ENCODE results near the gene PPP1R3A. TPM values are rescaled to one million over a fixed set of nuclear protein-coding genes. Genes with fewer than 3 reads are reported as not detected.

Gene PPP1R3A
- total RNA-seq, 6 donors from 2014 or later, result not detected

DNA sequence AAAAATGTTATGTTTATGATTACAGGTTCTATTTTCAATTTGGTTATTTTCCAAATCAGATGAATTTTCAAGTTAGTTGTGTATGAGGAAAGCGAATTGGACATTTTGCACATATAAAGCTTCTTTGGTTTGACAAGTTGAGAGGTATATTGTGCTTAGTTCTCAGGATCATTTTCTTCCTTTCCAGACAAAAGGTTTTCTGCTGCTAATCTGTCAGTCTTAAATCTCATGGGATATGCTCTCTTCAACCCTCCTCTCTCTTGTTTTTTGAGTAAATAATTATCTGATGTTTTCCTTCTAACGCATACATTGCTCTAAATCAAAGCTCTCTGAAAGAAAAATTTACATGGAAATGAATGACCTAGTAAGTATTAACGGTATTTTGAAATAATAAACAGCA is 77.9 kb downstream of the PPP1R3A start:
- TF ChIP-seq, protein P1, sequence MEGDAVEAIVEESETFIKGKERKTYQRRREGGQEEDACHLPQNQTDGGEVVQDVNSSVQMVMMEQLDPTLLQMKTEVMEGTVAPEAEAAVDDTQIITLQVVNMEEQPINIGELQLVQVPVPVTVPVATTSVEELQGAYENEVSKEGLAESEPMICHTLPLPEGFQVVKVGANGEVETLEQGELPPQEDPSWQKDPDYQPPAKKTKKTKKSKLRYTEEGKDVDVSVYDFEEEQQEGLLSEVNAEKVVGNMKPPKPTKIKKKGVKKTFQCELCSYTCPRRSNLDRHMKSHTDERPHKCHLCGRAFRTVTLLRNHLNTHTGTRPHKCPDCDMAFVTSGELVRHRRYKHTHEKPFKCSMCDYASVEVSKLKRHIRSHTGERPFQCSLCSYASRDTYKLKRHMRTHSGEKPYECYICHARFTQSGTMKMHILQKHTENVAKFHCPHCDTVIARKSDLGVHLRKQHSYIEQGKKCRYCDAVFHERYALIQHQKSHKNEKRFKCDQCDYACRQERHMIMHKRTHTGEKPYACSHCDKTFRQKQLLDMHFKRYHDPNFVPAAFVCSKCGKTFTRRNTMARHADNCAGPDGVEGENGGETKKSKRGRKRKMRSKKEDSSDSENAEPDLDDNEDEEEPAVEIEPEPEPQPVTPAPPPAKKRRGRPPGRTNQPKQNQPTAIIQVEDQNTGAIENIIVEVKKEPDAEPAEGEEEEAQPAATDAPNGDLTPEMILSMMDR (IDR thresholded peaks at IDR 0.05), result no peak
- TF ChIP-seq POLR2A (IDR thresholded peaks at IDR 0.05) (no peak), POLR2AphosphoS5 (IDR thresholded peaks at IDR 0.05) (no peak), EP300 (IDR thresholded peaks at IDR 0.05) (no peak)

DNA sequence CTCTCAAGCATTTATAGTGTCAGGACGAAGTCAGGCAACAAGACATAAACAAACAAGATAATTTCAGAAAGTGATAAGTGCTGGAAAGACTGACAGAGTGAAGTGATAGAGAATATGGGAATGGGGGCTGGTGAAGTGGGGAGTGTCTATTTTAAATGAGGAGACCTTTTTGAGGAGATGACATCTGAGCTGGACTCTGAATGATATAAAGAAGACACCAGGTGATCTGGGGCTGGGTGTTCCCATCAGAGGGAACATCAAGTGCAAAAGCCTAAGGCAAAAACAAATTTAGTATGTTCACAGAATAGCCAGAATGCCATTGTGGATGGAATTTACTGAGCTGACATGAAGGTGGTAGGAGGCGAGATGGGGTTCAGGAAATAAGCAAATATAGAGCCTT is 83.4 kb downstream of the PPP1R3A start:
- H3K27ac ChIP-seq, result no peak overlapping the region
- no peaks in the 10 kb centered on the region for H3K27me3 ChIP-seq
- no peaks in the 10 kb centered on the region for H3K9me3 ChIP-seq
- H3K4me1 ChIP-seq, result no peaks in the 10 kb centered on the region
- 62 to 77% methylated on average over 2 of the region's 2 CpGs for WGBS, 2 donors
- H3K4me3 ChIP-seq, result no peak overlapping the region
- DNase-seq (no peak), ATAC-seq (ENCODE audit: low FRiP score in 2 of 2) (no peak)
- H3K36me3 ChIP-seq, result no peaks in the 10 kb centered on the region
- TF ChIP-seq POLR2A (IDR thresholded peaks at IDR 0.05), result no peak
- no peak for TF ChIP-seq POLR2AphosphoS5 (IDR thresholded peaks at IDR 0.05)
- TF ChIP-seq, protein P1 (IDR thresholded peaks at IDR 0.05), result no peak
- no peak for TF ChIP-seq EP300 (IDR thresholded peaks at IDR 0.05)

More for the DNA sequence above, 77.9 kb downstream of the PPP1R3A start:
- H3K27me3 ChIP-seq, result no peaks in the 10 kb centered on the region
- no peaks in the 10 kb centered on the region for H3K4me1 ChIP-seq
- no peak overlapping the region for H3K4me3 ChIP-seq
- 46 to 51% methylated on average over 3 of the region's 3 CpGs for WGBS, 2 donors
- ATAC-seq (ENCODE audit: low FRiP score in 2 of 2), result no peak
- H3K36me3 ChIP-seq, result no peaks in the 10 kb centered on the region
- H3K9me3 ChIP-seq, result no peaks in the 10 kb centered on the region
- no peak overlapping the region for H3K27ac ChIP-seq
- no peak for DNase-seq

DNA sequence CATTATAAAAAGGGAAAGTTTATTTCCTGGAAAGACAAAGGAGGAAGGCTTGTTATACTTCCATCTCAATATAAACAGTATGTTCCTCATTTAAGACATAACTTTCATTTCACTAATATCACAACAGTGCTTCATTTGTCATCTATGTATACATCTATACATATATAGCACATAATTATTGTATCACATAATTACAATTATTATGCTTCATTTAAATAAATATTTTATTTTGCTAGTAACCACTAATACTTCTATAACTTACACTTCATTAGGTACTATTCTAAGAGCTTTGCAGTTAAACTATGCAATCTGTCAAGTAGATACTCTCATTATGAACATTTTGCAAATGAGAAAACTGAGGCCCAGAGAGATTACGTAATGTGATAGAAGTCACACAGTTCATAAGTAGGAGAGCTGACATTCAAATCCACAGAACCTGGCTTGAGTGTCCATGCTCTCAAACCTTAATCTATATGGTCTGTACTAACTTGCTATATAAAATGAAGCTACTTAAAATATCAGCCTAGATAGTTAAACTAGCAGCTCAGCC is 86.5 kb downstream of the PPP1R3A start:
- 81 to 89% methylated on average over 1 of the region's 1 CpG for WGBS, 2 donors
- no peak overlapping the region for H3K4me3 ChIP-seq
- H3K27me3 ChIP-seq, result no peaks in the 10 kb centered on the region
- no peaks in the 10 kb centered on the region for H3K36me3 ChIP-seq
- DNase-seq (no peak), ATAC-seq (ENCODE audit: low FRiP score in 2 of 2) (no peak)
- H3K4me1 ChIP-seq, result no peaks in the 10 kb centered on the region
- no peaks in the 10 kb centered on the region for H3K9me3 ChIP-seq
- no peak overlapping the region for H3K27ac ChIP-seq
- TF ChIP-seq POLR2A (IDR thresholded peaks at IDR 0.05) (no peak), POLR2AphosphoS5 (IDR thresholded peaks at IDR 0.05) (no peak)

DNA sequence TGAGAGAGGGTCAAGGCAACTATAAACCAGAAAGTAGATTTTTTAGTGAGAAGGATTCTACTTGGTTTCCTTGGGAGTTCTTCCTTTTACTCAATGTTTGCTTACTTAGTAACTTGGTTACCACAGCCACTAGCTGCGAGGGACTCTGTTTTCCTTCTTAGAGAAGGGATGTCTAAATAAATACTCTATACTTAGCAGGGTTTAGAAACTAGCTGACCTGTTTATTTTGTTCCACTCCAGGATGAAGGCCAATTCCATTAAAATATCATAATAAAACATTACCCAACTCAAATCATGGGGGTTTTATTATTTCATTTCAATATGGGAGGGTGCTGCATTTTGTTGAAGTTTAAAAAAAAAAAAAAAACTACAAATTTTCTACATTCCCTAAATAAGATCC is 87.3 kb downstream of the PPP1R3A start:
- DNase-seq, result no peak
- H3K9me3 ChIP-seq, result no peaks in the 10 kb centered on the region

DNA sequence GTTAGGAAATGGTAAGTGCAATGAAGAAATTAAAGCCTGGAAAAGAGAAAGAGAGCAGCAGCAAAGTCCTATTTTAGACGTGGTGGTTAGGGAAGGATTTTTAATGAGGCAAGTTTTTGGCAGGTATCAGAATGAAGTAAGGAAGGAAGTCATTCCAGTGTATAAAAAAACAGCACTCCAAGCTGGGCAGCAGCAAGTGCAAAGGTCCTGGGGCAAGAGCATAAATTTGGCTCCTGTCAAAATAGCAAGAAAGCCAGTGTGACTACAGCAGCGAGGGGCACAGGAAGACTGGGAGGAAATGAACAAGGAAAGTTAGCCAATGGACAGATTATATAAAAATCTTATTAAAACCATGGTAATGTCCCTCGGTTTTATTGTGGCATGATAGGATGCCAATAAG is 90.2 kb downstream of the PPP1R3A start:
- H3K27ac ChIP-seq, result no peak overlapping the region
- DNase-seq, result no peak
- no peak for ATAC-seq (ENCODE audit: low FRiP score in 2 of 2)
- no peaks in the 10 kb centered on the region for H3K36me3 ChIP-seq
- no peaks in the 10 kb centered on the region for H3K4me1 ChIP-seq
- H3K9me3 ChIP-seq, result no peaks in the 10 kb centered on the region
- WGBS, 2 donors, result 48 to 52% methylated on average over 3 of the region's 3 CpGs
- TF ChIP-seq, protein P1 (IDR thresholded peaks at IDR 0.05), result no peak
- TF ChIP-seq POLR2AphosphoS5 (IDR thresholded peaks at IDR 0.05) (no peak), POLR2A (IDR thresholded peaks at IDR 0.05) (no peak), EP300 (IDR thresholded peaks at IDR 0.05) (no peak)
- no peaks in the 10 kb centered on the region for H3K27me3 ChIP-seq
- H3K4me3 ChIP-seq, result no peak overlapping the region

More for the DNA sequence above, 87.3 kb downstream of the PPP1R3A start:
- ATAC-seq (ENCODE audit: low FRiP score in 2 of 2), result no peak
- no peaks in the 10 kb centered on the region for H3K27me3 ChIP-seq
- 13 to 30% methylated on average over 1 of the region's 1 CpG for WGBS, 2 donors
- H3K4me1 ChIP-seq, result no peaks in the 10 kb centered on the region
- H3K27ac ChIP-seq, result no peak overlapping the region
- H3K4me3 ChIP-seq, result no peak overlapping the region
- no peaks in the 10 kb centered on the region for H3K36me3 ChIP-seq
- TF ChIP-seq POLR2AphosphoS5 (IDR thresholded peaks at IDR 0.05), result no peak
- TF ChIP-seq EP300 (IDR thresholded peaks at IDR 0.05), result no peak
- no peak for TF ChIP-seq POLR2A (IDR thresholded peaks at IDR 0.05)
- TF ChIP-seq, protein P1 (IDR thresholded peaks at IDR 0.05), result no peak
